Measurements from ENCODE around the gene LUZP1.

Gene LUZP1

DNA sequence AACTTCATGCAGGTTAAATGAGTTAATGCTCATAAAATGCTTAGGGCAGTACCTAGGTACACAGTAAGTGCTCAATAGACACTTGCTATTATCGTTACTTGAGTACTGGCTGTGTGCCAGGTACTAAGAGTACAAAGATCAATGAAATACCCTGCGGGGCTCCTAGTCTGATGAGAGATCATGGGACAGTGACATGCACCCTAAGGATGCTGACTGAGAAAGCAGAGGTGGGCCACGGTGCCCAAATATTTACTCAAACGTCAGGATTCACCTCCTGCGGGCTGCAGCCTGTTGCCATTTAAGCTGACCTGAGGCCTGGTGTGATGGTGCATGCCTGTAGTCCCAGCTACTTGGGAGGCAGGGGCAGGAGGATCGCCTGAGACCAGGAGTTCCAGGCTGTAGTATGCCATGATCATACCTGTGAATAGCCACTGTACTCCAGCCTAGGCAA, 19.8 kb upstream of the LUZP1 start:
- H3K4me3 ChIP-seq (replicated peaks; ENCODE audit: low read depth, low read length): no peak overlapping the region
- no peak for DNase-seq (ENCODE audit: extremely low read depth, low read depth)
- TF ChIP-seq, protein P1, sequence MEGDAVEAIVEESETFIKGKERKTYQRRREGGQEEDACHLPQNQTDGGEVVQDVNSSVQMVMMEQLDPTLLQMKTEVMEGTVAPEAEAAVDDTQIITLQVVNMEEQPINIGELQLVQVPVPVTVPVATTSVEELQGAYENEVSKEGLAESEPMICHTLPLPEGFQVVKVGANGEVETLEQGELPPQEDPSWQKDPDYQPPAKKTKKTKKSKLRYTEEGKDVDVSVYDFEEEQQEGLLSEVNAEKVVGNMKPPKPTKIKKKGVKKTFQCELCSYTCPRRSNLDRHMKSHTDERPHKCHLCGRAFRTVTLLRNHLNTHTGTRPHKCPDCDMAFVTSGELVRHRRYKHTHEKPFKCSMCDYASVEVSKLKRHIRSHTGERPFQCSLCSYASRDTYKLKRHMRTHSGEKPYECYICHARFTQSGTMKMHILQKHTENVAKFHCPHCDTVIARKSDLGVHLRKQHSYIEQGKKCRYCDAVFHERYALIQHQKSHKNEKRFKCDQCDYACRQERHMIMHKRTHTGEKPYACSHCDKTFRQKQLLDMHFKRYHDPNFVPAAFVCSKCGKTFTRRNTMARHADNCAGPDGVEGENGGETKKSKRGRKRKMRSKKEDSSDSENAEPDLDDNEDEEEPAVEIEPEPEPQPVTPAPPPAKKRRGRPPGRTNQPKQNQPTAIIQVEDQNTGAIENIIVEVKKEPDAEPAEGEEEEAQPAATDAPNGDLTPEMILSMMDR (IDR thresholded peaks at IDR 0.05; ENCODE audit: low read depth, low read length, missing control alignments): no peak

DNA sequence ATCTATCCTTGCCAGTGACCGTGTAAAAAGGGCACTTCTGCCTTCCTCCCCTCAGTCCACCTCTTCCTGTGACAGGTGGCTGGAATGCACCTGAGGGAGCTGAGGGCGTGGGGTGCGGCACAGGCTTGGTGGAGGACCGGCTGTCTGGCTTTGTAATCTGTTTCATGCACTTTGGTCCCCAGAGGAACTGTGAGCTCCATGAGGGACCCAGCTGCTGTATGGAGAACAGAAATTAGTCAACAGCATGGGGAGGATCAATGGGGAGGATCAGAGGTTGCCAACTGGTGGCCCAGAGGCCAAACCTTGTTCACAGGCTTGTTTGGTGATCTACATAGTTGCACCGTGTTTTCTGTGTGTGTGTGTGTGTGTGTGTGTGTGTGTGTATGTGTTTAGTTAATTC, 19.0 kb upstream of the LUZP1 start:
- H3K4me3 ChIP-seq (replicated peaks; ENCODE audit: low read depth, low read length): no peak overlapping the region
- TF ChIP-seq, protein P1 (IDR thresholded peaks at IDR 0.05; ENCODE audit: low read depth, low read length, missing control alignments): no peak
- DNase-seq (ENCODE audit: extremely low read depth, low read depth): no peak

DNA sequence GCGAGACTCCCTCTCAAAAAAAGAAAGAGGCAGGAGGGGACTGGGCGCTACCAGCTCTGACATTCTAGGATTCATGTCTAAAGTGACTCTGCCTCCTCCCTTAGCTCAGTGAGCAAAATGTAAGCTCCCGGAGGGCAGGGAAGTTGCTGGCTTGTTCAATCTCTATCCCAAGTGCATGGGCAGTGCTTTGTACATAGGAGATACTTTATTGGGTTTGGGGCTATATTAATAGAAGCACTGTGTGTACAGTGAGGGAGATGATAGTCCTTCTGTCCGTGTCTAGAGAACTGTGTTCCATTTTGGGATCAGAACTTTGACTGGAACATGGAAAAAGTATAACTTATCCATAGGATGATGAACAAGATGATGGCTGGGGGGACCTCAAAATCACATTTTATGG, 16.7 kb upstream of the LUZP1 start:
- H3K4me3 ChIP-seq (replicated peaks; ENCODE audit: low read depth, low read length): no peak overlapping the region
- no peak for DNase-seq (ENCODE audit: extremely low read depth, low read depth)
- TF ChIP-seq, protein P1 (IDR thresholded peaks at IDR 0.05; ENCODE audit: low read depth, low read length, missing control alignments): no peak

DNA sequence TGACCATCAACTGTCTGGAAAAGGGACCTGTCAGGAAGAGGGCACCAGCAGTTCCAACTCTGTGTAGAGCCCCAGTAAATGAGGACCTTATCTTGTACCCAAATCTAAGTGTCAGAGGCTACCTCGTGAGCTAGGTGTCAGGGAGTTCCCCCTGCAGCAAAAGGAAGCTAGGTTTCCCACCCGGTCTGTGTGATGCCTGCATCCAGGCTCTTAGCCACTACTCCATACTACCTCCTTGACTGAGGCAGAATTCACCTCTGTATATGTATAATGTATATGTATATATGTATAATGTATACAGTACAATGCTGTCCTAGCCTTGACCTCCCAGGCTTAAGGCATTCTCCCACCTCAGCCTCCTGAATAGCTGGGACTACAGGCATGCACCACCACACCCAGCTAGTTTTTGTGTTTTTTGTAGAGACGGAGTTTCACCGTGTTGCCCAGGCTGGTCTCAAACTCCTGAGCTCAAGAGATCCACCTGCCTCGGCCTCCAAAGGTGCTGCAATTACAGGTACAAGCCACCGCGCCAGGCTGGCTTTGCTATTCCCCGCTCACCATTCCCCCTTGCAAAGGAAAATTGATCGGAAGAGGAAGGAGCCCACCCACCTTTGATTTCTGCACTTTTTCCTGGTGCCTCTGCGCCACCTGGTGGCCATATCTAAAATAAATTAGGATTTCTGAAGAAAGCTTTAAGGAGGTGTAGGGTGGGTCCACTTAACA, 15.7 kb upstream of the LUZP1 start:
- H3K4me3 ChIP-seq (replicated peaks; ENCODE audit: low read depth, low read length): no peak overlapping the region
- DNase-seq (ENCODE audit: extremely low read depth, low read depth): no peak
- TF ChIP-seq, protein P1 (IDR thresholded peaks at IDR 0.05; ENCODE audit: low read depth, low read length, missing control alignments): peak; percentile 62

DNA sequence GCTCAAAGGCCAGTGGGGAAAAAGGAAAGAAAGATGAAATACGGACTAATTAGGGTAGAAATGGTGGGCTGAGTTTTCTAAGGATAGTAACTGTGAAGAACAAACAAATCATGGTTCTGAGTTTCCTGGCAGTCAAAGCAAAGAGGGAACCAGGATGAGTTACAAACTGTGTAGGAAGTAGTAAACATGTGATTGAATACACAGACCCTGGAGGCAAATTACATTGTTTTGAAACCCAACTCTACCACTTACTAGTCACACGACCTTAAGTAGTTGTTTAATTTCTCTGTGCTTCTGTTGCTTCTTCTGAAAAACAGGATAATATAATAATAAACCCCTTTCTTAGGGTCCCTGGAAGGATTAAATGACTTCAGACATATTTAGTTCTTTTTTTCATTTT, 11.2 kb upstream of the LUZP1 start:
- DNase-seq (ENCODE audit: extremely low read depth, low read depth): no peak
- no peak overlapping the region for H3K4me3 ChIP-seq (replicated peaks; ENCODE audit: low read depth, low read length)
- TF ChIP-seq, protein P1 (IDR thresholded peaks at IDR 0.05; ENCODE audit: low read depth, low read length, missing control alignments): no peak

DNA sequence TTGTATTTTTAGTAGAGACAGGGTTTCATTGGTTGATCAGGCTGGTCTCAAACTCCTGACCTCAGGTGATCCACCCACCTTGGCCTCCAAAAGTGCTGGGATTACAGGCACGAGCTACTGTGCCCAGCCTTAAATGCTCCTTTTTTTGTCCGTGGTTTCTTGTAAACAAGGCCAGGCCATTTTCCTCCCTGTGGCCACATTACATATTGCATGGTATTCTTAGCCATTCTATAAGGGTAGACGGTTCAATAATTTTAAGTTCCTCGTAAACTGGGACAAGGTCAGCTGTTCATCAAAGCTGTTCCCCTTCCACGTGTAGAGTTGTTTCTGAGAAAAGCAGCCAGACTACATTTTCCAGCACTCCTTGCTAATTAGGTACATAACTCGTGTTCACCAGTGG, 10.3 kb upstream of the LUZP1 start:
- DNase-seq (ENCODE audit: extremely low read depth, low read depth): no peak

More for the DNA sequence above, 10.3 kb upstream of the LUZP1 start:
- no peak overlapping the region for H3K4me3 ChIP-seq (replicated peaks; ENCODE audit: low read depth, low read length)
- TF ChIP-seq, protein P1 (IDR thresholded peaks at IDR 0.05; ENCODE audit: low read depth, low read length, missing control alignments): no peak
